Neural progenitor cell (in vitro differentiated cells): ENCODE results near the gene E2F6. TPM values are rescaled to one million over a fixed set of nuclear protein-coding genes. Genes with fewer than 3 reads are reported as not detected.

ENCODE experiments used
- DNase-seq: peaks from one replicate; pipeline ENCODE4 v3.0.0-alpha.2; 2016; ENCODE audit warnings: low spot score
- H2AFZ ChIP-seq: fragments of 200-600 bp; sonication (generic); replicated peaks from 2 replicates; pipeline ENCODE4 v1.6.1; 2016; ENCODE audit warnings: antibody characterized with exemption
- H3F3A ChIP-seq: fragments of 200-600 bp; sonication (generic); 2 replicates; pipeline ENCODE4 v1.6.1; 2016; ENCODE audit warnings: antibody characterized with exemption, low read depth
- H3K27ac ChIP-seq: fragments of 200-600 bp; sonication (generic); 2 replicates; pipeline ENCODE4 v1.5.1; 2016; ENCODE audit warnings: mild to moderate bottlenecking
- H3K27me3 ChIP-seq: fragments of 200-600 bp; sonication (generic); 2 replicates; pipeline ENCODE4 v1.6.1; 2016; ENCODE audit warnings: mild to moderate bottlenecking, moderate library complexity
- H3K36me3 ChIP-seq: fragments of 200-600 bp; sonication (generic); 2 replicates; pipeline ENCODE4 v1.5.1; 2016
- H3K4me1 ChIP-seq: fragments of 200-600 bp; sonication (generic); 2 replicates; pipeline ENCODE4 v1.6.1; 2016; ENCODE audit warnings: mixed run types
- H3K4me2 ChIP-seq: fragments of 200-600 bp; sonication (generic); 2 replicates; pipeline ENCODE4 v1.6.1; 2016
- H3K4me3 ChIP-seq: fragments of 200-600 bp; sonication (generic); 2 replicates; pipeline ENCODE4 v1.5.1; 2016
- H3K79me2 ChIP-seq: fragments of 200-600 bp; sonication (generic); 2 replicates; pipeline ENCODE4 v1.6.1; 2016; ENCODE audit warnings: low read depth
- H3K9ac ChIP-seq: fragments of 200-600 bp; sonication (generic); 2 replicates; pipeline ENCODE4 v1.6.1; 2016
- H3K9me3 ChIP-seq: fragments of 200-600 bp; sonication (generic); 2 replicates; pipeline ENCODE4 v1.5.1; 2016; ENCODE audit warnings: low read depth
- H4K20me1 ChIP-seq: fragments of 200-600 bp; sonication (generic); 2 replicates; pipeline ENCODE4 v1.6.1; 2016; ENCODE audit warnings: low read depth
- H3K27ac Mint-ChIP-seq: 3 replicates; pipeline ENCODE4 v1.8.0; 2021; ENCODE audit warnings: mixed read lengths
- H3K27me3 Mint-ChIP-seq: 2 replicates; pipeline ENCODE4 v1.8.0; 2022; ENCODE audit warnings: low read depth, mild to moderate bottlenecking, inconsistent platforms, moderate library complexity, mixed read lengths; ENCODE audit not compliant: insufficient read depth
- H3K36me3 Mint-ChIP-seq: 3 replicates; pipeline ENCODE4 v1.8.0; 2021; ENCODE audit warnings: mixed read lengths
- H3K4me1 Mint-ChIP-seq: 3 replicates; pipeline ENCODE4 v1.8.0; 2021; ENCODE audit warnings: mixed read lengths
- H3K4me3 Mint-ChIP-seq: 3 replicates; pipeline ENCODE4 v1.8.0; 2021; ENCODE audit warnings: mild to moderate bottlenecking, moderate library complexity, mixed read lengths
- H3K9me3 Mint-ChIP-seq: 3 replicates; pipeline ENCODE4 v1.8.0; 2020; ENCODE audit warnings: mixed read lengths
- EZH2 ChIP-seq: fragments of 200-600 bp; sonication (generic); IDR thresholded peaks from 2 replicates; pipeline ENCODE4 v1.6.1; 2017; ENCODE audit warnings: antibody characterized with exemption, mild to moderate bottlenecking, moderate library complexity
- EZH2phosphoT487 ChIP-seq: fragments of 200-600 bp; sonication (generic); IDR thresholded peaks from 2 replicates; pipeline ENCODE4 v1.6.1; 2017; ENCODE audit warnings: antibody characterized with exemption
- total RNA-seq: library from RNA; depleted of rRNA; stranded (reverse); fragments of >200 nt; gene quantifications from 2 replicates; pipeline ENCODE4 v1.2.3, GENCODE V29; 2015; ENCODE audit warnings: low replicate concordance
- TF ChIP-seq, protein P1 (sequence below): fragments of 200-600 bp; sonication (generic); IDR thresholded peaks from 2 replicates; pipeline ENCODE4 v1.5.1; 2017; ENCODE audit warnings: antibody characterized with exemption, mild to moderate bottlenecking

E2F6 gene
- total RNA-seq, 1 donor from 2014 or later, result 36.3 TPM

DNA sequence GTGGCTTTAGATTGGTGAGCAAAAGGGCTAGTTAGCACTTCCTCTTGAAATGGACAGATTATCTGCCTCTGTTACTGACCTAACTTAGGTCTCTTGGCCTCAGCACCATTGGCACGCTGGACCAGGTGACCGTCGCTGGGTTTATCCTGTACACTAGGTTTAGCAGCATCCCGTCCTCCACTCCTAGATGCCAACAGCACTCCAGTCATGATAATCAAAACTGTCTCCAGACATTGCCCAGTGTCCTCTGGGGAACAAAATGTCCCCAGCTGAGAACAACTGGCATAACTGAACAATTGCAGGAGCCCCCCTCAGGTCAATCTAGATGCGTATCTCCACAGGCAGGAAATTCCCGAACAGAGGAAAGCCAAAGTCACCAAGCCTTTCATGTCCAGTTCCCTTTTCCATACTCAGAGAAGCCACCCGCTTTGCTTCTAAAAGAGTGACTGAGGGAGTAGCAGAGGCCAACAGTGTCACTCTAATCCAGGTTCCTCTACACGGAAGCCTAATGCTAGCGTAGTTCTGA is 27.3 kb downstream of the E2F6 start:
- peaks cover 55% of the 10 kb centered on the region for H3K36me3 Mint-ChIP-seq
- no peaks in the 10 kb centered on the region for H3F3A ChIP-seq

DNA sequence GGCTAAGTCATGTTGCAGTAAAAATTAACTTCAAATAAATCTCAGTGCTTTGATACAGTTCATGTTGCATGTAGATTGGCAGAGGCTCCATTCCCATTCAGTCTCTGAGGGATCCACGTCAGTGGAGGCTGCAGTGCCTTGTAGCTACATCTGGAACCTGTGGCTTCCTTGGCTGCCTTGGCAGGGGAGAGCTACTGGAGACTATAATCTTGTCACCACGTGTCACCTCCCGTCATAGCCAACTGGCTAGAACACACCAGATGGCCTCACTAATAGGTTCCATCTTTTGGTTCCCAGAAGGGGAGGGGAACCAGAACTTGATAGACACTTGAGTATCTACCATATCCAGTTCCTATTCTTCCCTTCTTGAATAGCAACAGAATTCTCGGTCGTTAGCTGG is 28.4 kb downstream of the E2F6 start:
- Mint-ChIP-seq H3K27me3 (peaks cover 4% of the 10 kb centered on the region), H3K36me3 (peaks cover 48% of the 10 kb centered on the region), H3K27ac (no peak overlapping the region), H3K9me3 (peaks cover 23% of the 10 kb centered on the region), H3K4me1 (no peaks in the 10 kb centered on the region), H3K4me3 (no peak overlapping the region)
- Histone ChIP-seq H3K27me3 (no peaks in the 10 kb centered on the region), H3K9me3 (no peaks in the 10 kb centered on the region), H3K27ac (no peak overlapping the region), H3K36me3 (no peaks in the 10 kb centered on the region), H3K79me2 (no peaks in the 10 kb centered on the region), H3K4me2 (no peak overlapping the region), H3K9ac (no peak overlapping the region), H2AFZ (no peak overlapping the region), H3K4me3 (no peak overlapping the region), H3K4me1 (no peaks in the 10 kb centered on the region), H4K20me1 (no peaks in the 10 kb centered on the region), H3F3A (no peaks in the 10 kb centered on the region)
- TF ChIP-seq EZH2 (no peak), EZH2phosphoT487 (no peak)
- no peak for DNase-seq

More for the DNA sequence above, 27.3 kb downstream of the E2F6 start:
- Mint-ChIP-seq H3K9me3 (peaks cover 29% of the 10 kb centered on the region), H3K27ac (no peak overlapping the region), H3K27me3 (peaks cover 4% of the 10 kb centered on the region), H3K4me3 (no peak overlapping the region), H3K4me1 (no peaks in the 10 kb centered on the region)
- H3K4me1 ChIP-seq, result no peaks in the 10 kb centered on the region
- no peaks in the 10 kb centered on the region for H4K20me1 ChIP-seq
- H3K9ac ChIP-seq, result no peak overlapping the region
- no peak overlapping the region for H3K4me2 ChIP-seq
- no peak for DNase-seq
- no peak overlapping the region for H2AFZ ChIP-seq
- no peaks in the 10 kb centered on the region for H3K36me3 ChIP-seq
- TF ChIP-seq EZH2 (no peak), EZH2phosphoT487 (no peak)
- TF ChIP-seq, protein P1, sequence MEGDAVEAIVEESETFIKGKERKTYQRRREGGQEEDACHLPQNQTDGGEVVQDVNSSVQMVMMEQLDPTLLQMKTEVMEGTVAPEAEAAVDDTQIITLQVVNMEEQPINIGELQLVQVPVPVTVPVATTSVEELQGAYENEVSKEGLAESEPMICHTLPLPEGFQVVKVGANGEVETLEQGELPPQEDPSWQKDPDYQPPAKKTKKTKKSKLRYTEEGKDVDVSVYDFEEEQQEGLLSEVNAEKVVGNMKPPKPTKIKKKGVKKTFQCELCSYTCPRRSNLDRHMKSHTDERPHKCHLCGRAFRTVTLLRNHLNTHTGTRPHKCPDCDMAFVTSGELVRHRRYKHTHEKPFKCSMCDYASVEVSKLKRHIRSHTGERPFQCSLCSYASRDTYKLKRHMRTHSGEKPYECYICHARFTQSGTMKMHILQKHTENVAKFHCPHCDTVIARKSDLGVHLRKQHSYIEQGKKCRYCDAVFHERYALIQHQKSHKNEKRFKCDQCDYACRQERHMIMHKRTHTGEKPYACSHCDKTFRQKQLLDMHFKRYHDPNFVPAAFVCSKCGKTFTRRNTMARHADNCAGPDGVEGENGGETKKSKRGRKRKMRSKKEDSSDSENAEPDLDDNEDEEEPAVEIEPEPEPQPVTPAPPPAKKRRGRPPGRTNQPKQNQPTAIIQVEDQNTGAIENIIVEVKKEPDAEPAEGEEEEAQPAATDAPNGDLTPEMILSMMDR, result no peak
- H3K79me2 ChIP-seq, result no peaks in the 10 kb centered on the region
- no peaks in the 10 kb centered on the region for H3K27me3 ChIP-seq
- no peaks in the 10 kb centered on the region for H3K9me3 ChIP-seq
- no peak overlapping the region for H3K27ac ChIP-seq
- no peak overlapping the region for H3K4me3 ChIP-seq

DNA sequence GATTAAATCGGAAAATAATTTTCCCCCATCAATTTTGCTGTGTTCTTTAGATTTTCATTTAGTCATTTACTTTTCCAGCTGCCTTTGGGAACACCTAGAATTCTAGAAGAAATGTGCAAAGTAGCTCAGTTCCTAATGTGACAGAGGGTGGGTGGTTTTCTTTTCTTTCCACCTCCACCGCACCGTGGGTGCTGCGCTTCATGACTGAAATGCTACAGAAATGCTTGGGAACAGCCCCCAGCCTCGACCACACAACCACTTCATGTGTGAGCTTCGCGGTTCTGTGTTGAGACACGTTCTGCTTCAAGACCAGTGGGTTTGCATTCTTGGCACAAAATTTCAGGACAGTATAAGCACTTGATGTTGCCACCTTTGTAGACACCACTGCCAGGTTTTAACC is 30.9 kb downstream of the E2F6 start:
- no peaks in the 10 kb centered on the region for H3F3A ChIP-seq
- Mint-ChIP-seq H3K27me3 (peaks cover under 1% of the 10 kb centered on the region), H3K9me3 (peaks cover 14% of the 10 kb centered on the region), H3K27ac (no peak overlapping the region), H3K36me3 (peaks cover 36% of the 10 kb centered on the region), H3K4me3 (no peak overlapping the region), H3K4me1 (no peaks in the 10 kb centered on the region)
- TF ChIP-seq, protein P1, result no peak
- no peak for TF ChIP-seq EZH2phosphoT487
- no peak for TF ChIP-seq EZH2
- no peak overlapping the region for H3K4me2 ChIP-seq
- no peak overlapping the region for H3K9ac ChIP-seq
- no peaks in the 10 kb centered on the region for H3K9me3 ChIP-seq
- H2AFZ ChIP-seq, result no peak overlapping the region
- H3K27me3 ChIP-seq, result no peaks in the 10 kb centered on the region
- H3K27ac ChIP-seq, result no peak overlapping the region
- no peaks in the 10 kb centered on the region for H4K20me1 ChIP-seq
- no peak overlapping the region for H3K4me3 ChIP-seq
- DNase-seq, result no peak
- no peaks in the 10 kb centered on the region for H3K4me1 ChIP-seq
- H3K79me2 ChIP-seq, result no peaks in the 10 kb centered on the region
- H3K36me3 ChIP-seq, result no peaks in the 10 kb centered on the region

GRCh38 chr2:11434443-11434842 is 31.5 kb downstream of the E2F6 start:
- TF ChIP-seq EZH2phosphoT487, result no peak
- peaks cover 3% of the 10 kb centered on the region for H3K27me3 Mint-ChIP-seq
- H3K27ac Mint-ChIP-seq, result no peak overlapping the region
- no peak overlapping the region for H3K27ac ChIP-seq
- H3K36me3 ChIP-seq, result no peaks in the 10 kb centered on the region
- H3K9me3 ChIP-seq, result no peaks in the 10 kb centered on the region
- H2AFZ ChIP-seq, result no peak overlapping the region
- no peaks in the 10 kb centered on the region for H3K4me1 ChIP-seq
- no peak overlapping the region for H3K4me3 Mint-ChIP-seq
- no peak overlapping the region for H3K4me2 ChIP-seq
- no peaks in the 10 kb centered on the region for H3F3A ChIP-seq
- H4K20me1 ChIP-seq, result no peaks in the 10 kb centered on the region
- no peaks in the 10 kb centered on the region for H3K27me3 ChIP-seq
- no peak overlapping the region for H3K9ac ChIP-seq
- H3K4me3 ChIP-seq, result no peak overlapping the region
- peaks cover 33% of the 10 kb centered on the region for H3K36me3 Mint-ChIP-seq
- H3K9me3 Mint-ChIP-seq, result peaks cover 12% of the 10 kb centered on the region
- H3K79me2 ChIP-seq, result no peaks in the 10 kb centered on the region
- no peaks in the 10 kb centered on the region for H3K4me1 Mint-ChIP-seq
- DNase-seq, result no peak
